ENCODE measurements around the gene RGL4.
"Not testable (repeated sequence)": the region's sequence is repeated elsewhere in the genome, so short reads cannot be mapped to it uniquely, and the experiment has no call there.

The RGL4 gene

DNA sequence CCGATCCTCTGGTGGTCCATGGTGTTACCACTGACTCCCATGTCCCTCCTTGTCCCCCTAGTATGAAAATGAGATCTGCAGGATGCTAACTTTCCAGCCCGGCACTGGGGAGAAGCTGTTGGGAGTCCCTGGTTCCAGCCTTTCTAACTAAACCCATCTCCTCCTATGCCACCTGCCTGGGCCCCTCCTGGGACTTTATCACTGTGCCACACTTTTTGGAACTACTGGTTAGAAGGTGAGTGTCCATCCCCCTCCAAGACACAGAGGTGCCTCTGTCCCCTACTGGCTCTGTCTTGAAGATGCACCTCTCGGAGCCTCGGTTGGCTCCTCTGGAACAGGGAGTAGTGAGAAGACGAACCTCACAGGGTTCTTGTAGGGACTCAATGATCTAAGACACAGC is at the start of gene RGL4:
Gene RGL4 (plus strand): TSS at position 301 of the 400 bp plus-strand sequence. CDS start 1,018 bp downstream, outside the sequence.
- peak in 2 of 42 donors; percentile 22 to 25 for DNase-seq
- intact Hi-C loops (cut with DNase I), result no loop called here

GRCh38 chr22:23646526-23646925 is 44.3 kb upstream of the RGL4 start:
- intact Hi-C loops (cut with DNase I), result not testable (repeated sequence)
- peak in 2 of 42 donors; percentile 9 to 22 for DNase-seq

- DNase-seq, result no peak
- intact Hi-C loops (cut with DNase I), result no loop called here
Measured at GRCh38 chr22:23649071-23649501, 41.7 kb upstream of the RGL4 start.

DNA sequence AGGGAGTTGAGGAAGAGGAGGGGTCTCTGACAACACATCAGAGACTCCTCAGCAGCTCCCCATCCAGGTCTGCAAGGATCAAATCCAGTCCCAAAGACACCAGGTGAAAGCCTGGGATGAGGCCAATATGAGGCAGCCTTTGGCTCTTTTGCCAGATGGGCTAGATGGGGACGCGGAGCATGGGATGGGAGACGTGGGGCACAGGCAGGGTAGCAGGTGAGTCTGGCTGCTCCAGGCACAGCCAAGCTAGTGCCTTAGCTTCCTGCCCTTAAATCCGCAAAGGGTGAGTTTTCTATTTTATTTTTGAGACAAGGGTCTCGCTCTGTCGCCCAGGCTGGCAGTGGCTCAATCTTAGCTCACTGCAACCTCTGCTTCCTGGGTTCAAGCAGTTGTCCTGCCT is 39.1 kb upstream of the RGL4 start:
- no peak for DNase-seq
- intact Hi-C loops (cut with DNase I), result no loop called here

GRCh38 chr22:23652286-23652685 is 38.5 kb upstream of the RGL4 start:
- intact Hi-C loops (cut with DNase I), result no loop called here
- DNase-seq, result no peak

- intact Hi-C loops (cut with DNase I), result no loop called here
- no peak for DNase-seq
Measured at GRCh38 chr22:23652711-23653110, 38.1 kb upstream of the RGL4 start.

- no peak for DNase-seq
- intact Hi-C loops (cut with DNase I), result no loop called here
Measured at GRCh38 chr22:23655891-23656475, 34.8 kb upstream of the RGL4 start.

GRCh38 chr22:23657727-23658126 is 33.1 kb upstream of the RGL4 start:
- intact Hi-C loops (cut with DNase I), result no loop called here
- no peak for DNase-seq

DNA sequence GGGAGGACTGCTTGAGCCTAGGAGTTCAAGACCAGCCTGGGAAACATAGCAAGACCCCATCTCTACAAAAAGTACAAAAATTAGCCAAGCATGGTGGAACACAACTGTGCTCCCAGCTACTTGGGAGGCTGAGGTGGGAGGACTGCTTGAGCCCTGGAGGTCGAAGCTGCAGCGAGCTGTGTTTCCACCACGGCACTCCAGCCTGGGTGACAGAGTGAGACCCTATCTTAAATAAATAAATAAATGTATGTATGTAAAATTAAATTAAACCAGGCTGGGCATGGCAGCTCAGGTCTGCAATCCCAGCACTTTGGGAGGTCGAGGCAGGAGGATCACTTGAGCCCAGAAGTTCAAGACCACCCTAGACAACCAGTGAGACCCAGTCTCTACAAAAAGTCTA is 30.4 kb upstream of the RGL4 start:
- intact Hi-C loops (cut with DNase I); DNase-seq: not testable (repeated sequence)

- intact Hi-C loops (cut with DNase I), result no loop called here
- peak in 34 of 42 donors; percentile 10 to 76 (median 39) for DNase-seq
Measured at GRCh38 chr22:23670378-23671295, 20.2 kb upstream of the RGL4 start.

GRCh38 chr22:23671387-23671786 is 19.4 kb upstream of the RGL4 start:
- DNase-seq; intact Hi-C loops (cut with DNase I): not testable (repeated sequence)

GRCh38 chr22:23672307-23673049 is 18.3 kb upstream of the RGL4 start:
- DNase-seq, result peak in 1 of 42 donors; percentile 22
- intact Hi-C loops (cut with DNase I), result not testable (repeated sequence)

DNA sequence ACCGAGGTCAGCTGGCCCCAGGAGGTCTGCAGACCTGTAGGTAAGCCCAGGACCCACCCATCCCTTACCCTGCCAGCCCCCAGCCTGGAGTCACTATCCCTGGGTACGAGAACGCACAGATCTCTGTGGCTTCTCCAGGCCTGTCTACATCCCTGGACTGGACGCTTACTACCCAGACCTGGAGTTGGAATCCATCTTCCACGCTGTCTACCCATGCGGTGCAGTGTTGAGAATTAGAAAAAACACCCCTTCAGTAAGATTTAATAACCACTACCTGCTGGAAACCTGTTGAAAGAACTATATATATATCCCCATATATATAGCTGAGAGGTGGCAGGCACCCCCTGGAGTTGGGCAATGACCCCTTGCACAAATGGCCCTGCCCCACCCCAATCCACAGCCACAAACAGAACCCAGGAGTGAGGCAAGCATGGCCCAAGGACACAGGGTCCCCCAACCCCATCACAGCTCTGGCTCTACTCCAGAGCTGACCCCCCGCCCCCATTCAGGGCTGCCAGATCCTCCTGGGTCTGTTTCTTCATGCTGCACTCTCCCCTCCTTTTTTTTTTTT is 17.7 kb upstream of the RGL4 start:
- DNase-seq, result no peak
- intact Hi-C loops (cut with DNase I), result no loop called here

GRCh38 chr22:23673826-23674690 is 16.8 kb upstream of the RGL4 start:
- DNase-seq, result peak in 35 of 42 donors; percentile 8 to 65 (median 38)
- intact Hi-C loops (cut with DNase I), result no loop called here

- intact Hi-C loops (cut with DNase I), result not testable (repeated sequence)
Measured at GRCh38 chr22:23674886-23675501, 15.8 kb upstream of the RGL4 start.

DNA sequence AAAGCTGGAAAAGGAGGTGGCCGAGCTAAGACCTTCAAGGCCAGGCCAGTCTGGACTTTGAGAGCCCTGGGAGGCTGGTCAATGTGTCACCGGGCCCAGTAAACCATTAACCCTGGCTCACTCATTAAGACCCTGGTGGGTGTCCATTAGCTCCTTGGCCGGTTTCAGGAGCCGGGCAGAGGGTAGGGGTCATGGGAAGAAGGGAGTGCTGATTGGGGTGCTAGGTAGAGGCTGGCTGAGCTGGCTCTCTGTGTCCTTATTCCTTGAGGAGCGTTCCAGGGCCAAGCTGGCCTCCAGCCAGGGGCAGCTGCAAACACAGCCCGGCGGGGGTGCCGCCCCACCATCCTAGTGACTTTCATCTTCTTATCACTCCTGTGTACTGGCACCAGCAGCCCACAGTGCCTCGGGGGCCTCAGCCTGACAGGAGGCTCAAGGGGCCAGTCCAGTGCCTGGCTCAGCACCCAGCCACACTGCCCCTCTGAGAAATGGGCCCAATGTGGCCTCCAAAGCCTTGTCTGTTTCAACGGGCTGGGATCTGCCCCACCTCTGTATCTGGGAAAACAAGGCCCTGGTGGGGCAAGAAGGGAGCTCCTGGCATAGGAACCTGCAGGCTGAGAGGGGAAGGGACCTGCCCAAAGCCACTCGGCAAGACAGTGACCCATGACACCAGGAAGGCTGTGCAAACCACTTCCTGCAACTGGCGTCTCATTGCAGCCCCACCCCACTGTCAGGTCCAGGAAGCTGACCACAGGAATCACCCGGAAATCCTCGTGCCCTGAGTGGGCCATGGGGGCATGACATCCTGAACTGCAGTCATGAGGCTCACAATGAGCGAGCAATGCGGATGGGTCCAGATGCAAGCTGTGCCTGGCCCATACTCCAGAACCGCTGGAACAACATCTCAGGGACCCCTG is 15.1 kb upstream of the RGL4 start:
- peak in 7 of 42 donors; percentile 7 to 43 (median 19) for DNase-seq

More at GRCh38 chr22:23674886-23675501, 15.8 kb upstream of the RGL4 start:
- peak in 1 of 42 donors; percentile 3 for DNase-seq

More for the DNA sequence above, 15.1 kb upstream of the RGL4 start:
- intact Hi-C loops (cut with DNase I), result no loop called here

Measured in head of caudate nucleus (tissue), 42 donors.